ENCODE data around the gene LPP.

DNA sequence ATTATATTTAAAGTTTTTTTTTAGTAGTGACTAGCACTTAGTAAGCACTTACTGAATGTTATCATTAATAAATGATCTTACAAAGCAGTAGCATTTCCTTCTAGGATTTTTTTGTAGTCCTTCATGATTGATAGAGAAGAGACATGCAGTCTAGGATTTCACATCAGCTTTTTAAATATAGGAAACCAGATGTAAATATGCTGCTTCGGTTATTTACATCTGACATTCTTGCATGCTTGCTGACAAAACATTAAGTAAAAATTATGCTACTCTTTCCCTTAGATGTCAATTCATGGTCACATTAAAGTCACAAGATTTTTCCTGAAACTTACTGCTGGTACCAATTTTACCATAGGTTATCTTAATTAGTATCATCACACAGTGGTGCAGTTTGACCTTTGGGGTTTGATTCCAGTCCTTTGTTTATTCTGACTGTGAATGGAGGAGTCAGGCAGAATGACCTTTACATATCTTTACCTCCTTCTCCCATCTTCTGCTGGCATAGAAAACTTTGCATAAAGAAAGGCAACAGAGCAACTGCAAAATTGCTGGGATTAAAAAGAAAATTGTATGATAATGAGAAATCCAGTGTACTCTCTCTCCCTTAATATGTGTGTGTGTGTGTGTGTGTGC lies 286.5 kb downstream of the LPP start:
- TF ChIP-seq CTCF (IDR thresholded peaks at IDR 0.05) (no peak), EP300 (IDR thresholded peaks at IDR 0.05) (no peak)

All from tibial nerve (tissue), 4 donors.